Fibroblast of lung (primary cell): Measurements from ENCODE around the gene KNCN. TPM values are rescaled to one million over a fixed set of nuclear protein-coding genes. Genes with fewer than 3 reads are reported as not detected.

Source experiments
- DNase-seq, 2 donors: peaks; one replicate each; pipeline versions ENCODE4 v3.0.0 to v3.0.0-alpha.2; 2010; ENCODE audit warnings: low read depth in 2 of 2
- H2AFZ ChIP-seq: 2 replicates; pipeline ENCODE4 v1.5.1; 2012; ENCODE audit warnings: low read length, control low read depth, inconsistent platforms
- H3K27ac ChIP-seq: 2 replicates; pipeline ENCODE4 v1.5.1; 2011; ENCODE audit warnings: low read length, control low read depth; ENCODE audit not compliant: insufficient read depth
- H3K27me3 ChIP-seq: 2 replicates; pipeline ENCODE4 v1.5.1; 2011; ENCODE audit warnings: mild to moderate bottlenecking, low read length; ENCODE audit not compliant: control insufficient read depth, insufficient read depth
- H3K36me3 ChIP-seq: 2 replicates; pipeline ENCODE4 v1.5.1; 2011; ENCODE audit warnings: low read length; ENCODE audit not compliant: control insufficient read depth, insufficient read depth
- H3K4me1 ChIP-seq: 2 replicates; pipeline ENCODE4 v1.5.1; 2011; ENCODE audit warnings: low read length; ENCODE audit not compliant: control insufficient read depth, insufficient read depth; ENCODE audit errors: extremely low read depth
- H3K4me2 ChIP-seq: 2 replicates; pipeline ENCODE4 v1.5.1; 2011; ENCODE audit warnings: low read length, control low read depth; ENCODE audit not compliant: insufficient read depth; ENCODE audit errors: extremely low read depth
- H3K4me3 ChIP-seq, 4 experiments: fragments of 200-600 bp in 1 of 4; sonication (generic) in 1 of 4; replicated peaks in 1 of 4; 2 replicates each; pipeline ENCODE4 v1.5.1; 2011 to 2016; ENCODE audit warnings: low read length in 4 of 4, low read depth in 3 of 4, mild to moderate bottlenecking in 3 of 4, control low read depth in 2 of 4, inconsistent platforms in 1 of 4, mixed read lengths in 1 of 4; ENCODE audit not compliant: insufficient read depth in 1 of 4; ENCODE audit errors: control extremely low read depth in 1 of 4
- H3K79me2 ChIP-seq: 2 replicates; pipeline ENCODE4 v1.5.1; 2012; ENCODE audit warnings: mild to moderate bottlenecking, low read length, inconsistent platforms; ENCODE audit not compliant: control insufficient read depth, insufficient read depth
- H3K9ac ChIP-seq: 2 replicates; pipeline ENCODE4 v1.5.1; 2011; ENCODE audit warnings: mild to moderate bottlenecking, low read length, control low read depth; ENCODE audit not compliant: insufficient read depth
- H3K9me3 ChIP-seq: 2 replicates; pipeline ENCODE4 v1.5.1; 2012; ENCODE audit warnings: low read depth, low read length; ENCODE audit not compliant: control insufficient read depth, insufficient read depth
- H4K20me1 ChIP-seq: 2 replicates; pipeline ENCODE4 v1.5.1; 2011; ENCODE audit warnings: low read length; ENCODE audit not compliant: control insufficient read depth, insufficient read depth; ENCODE audit errors: extremely low read depth
- EZH2 ChIP-seq: IDR thresholded peaks from 2 replicates; pipeline ENCODE4 v1.5.1; 2012; ENCODE audit warnings: low read length, control low read depth, mild to moderate bottlenecking; ENCODE audit errors: missing control alignments
- polyA plus RNA-seq, 2 donors: library from polyadenylated mRNA; depleted of rRNA in 1 of 2; stranded (reverse) in 1 of 2; unstranded in 1 of 2; fragments of >200 nt; gene quantifications; 2 replicates each; pipeline ENCODE4 v1.2.1, GENCODE V29; 2011 to 2012; ENCODE audit warnings: missing spikeins in 1 of 2
- total RNA-seq: library from RNA; depleted of rRNA; stranded (reverse); fragments of >200 nt; gene quantifications from 2 replicates; pipeline ENCODE4 v1.2.1, GENCODE V29; 2014
- TF ChIP-seq, protein P1 (sequence below), 2 donors: IDR thresholded peaks in 1 of 2; conservative IDR thresholded peaks in 1 of 2; 1 replicate in 1 of 2; 2 replicates in 1 of 2; pipeline ENCODE4 v1.5.1; 2011 to 2012; ENCODE audit warnings: low read length in 2 of 2, control low read depth in 1 of 2, inconsistent platforms in 1 of 2, low read depth in 1 of 2, mild to moderate bottlenecking in 1 of 2

Gene KNCN
- total and polyA plus RNA-seq, 2 donors (not counting 1 experiment from before 2014, with no cell fraction given), result not detected

DNA sequence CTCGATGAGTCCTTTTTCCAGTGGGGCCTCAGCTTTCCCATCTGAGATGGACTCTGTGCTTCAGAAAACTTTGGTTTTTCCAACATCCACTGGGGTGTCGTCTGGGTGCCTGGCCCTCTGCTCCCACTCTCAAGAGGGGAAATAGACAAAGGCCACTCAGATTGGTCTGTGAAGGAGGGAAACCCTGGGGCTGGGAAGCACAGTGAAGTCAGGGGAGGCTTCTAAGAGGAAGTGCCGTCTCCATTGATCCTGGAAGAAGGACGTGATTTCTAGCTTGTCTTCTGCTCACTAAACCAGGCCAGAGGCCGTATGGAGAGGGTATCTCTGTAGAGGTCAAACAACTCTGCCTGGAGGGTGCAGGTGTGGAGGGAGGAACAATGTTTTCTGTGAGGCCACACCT is 5.2 kb downstream of the KNCN start:
- Histone ChIP-seq H3K27me3 (peaks cover 43% of the 10 kb centered on the region), H3K27ac (no peak overlapping the region), H3K4me1 (no peaks in the 10 kb centered on the region), H3K9me3 (no peaks in the 10 kb centered on the region), H3K4me3 (no peak overlapping the region), H3K79me2 (no peaks in the 10 kb centered on the region), H3K4me2 (no peak overlapping the region), H2AFZ (no peak overlapping the region), H4K20me1 (no peaks in the 10 kb centered on the region), H3K9ac (no peak overlapping the region), H3K36me3 (no peaks in the 10 kb centered on the region)
- DNase-seq, result no peak
- no peak for TF ChIP-seq EZH2
- TF ChIP-seq, protein P1, sequence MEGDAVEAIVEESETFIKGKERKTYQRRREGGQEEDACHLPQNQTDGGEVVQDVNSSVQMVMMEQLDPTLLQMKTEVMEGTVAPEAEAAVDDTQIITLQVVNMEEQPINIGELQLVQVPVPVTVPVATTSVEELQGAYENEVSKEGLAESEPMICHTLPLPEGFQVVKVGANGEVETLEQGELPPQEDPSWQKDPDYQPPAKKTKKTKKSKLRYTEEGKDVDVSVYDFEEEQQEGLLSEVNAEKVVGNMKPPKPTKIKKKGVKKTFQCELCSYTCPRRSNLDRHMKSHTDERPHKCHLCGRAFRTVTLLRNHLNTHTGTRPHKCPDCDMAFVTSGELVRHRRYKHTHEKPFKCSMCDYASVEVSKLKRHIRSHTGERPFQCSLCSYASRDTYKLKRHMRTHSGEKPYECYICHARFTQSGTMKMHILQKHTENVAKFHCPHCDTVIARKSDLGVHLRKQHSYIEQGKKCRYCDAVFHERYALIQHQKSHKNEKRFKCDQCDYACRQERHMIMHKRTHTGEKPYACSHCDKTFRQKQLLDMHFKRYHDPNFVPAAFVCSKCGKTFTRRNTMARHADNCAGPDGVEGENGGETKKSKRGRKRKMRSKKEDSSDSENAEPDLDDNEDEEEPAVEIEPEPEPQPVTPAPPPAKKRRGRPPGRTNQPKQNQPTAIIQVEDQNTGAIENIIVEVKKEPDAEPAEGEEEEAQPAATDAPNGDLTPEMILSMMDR (conservative IDR thresholded peaks at IDR 0.05 in 1 of 2, IDR thresholded peaks at IDR 0.05 in 1 of 2; ENCODE audit: low read depth in 1 of 2, low read length in 2 of 2), result no peak

DNA sequence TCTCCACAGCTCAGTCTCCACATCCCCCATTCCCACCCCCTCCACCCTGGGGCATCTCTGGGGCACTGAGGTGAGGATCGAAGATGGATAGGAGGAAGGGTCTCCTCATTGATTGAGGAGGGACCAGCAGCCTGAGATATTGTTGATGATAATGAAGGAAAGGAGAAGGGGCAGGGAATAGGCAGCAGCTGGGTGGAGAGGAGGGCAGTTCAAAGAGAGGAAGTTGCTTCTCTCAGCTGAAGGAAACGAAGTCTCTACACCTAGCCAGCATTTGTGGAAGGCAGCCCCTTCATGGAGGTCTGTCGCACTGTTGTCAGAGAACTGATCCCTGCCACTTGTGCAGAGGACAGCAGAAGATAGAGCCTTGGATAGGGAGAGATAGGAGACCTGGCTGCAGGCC is 5.7 kb downstream of the KNCN start:
- Histone ChIP-seq H3K4me2 (no peak overlapping the region), H3K79me2 (no peaks in the 10 kb centered on the region), H2AFZ (no peak overlapping the region), H3K27me3 (peaks cover 43% of the 10 kb centered on the region), H3K9ac (no peak overlapping the region), H3K4me1 (no peaks in the 10 kb centered on the region), H4K20me1 (no peaks in the 10 kb centered on the region), H3K36me3 (no peaks in the 10 kb centered on the region), H3K27ac (no peak overlapping the region), H3K4me3 (no peak overlapping the region), H3K9me3 (no peaks in the 10 kb centered on the region)
- no peak for DNase-seq
- TF ChIP-seq, protein P1 (conservative IDR thresholded peaks at IDR 0.05 in 1 of 2, IDR thresholded peaks at IDR 0.05 in 1 of 2; ENCODE audit: low read depth in 1 of 2, low read length in 2 of 2), result no peak
- no peak for TF ChIP-seq EZH2

DNA sequence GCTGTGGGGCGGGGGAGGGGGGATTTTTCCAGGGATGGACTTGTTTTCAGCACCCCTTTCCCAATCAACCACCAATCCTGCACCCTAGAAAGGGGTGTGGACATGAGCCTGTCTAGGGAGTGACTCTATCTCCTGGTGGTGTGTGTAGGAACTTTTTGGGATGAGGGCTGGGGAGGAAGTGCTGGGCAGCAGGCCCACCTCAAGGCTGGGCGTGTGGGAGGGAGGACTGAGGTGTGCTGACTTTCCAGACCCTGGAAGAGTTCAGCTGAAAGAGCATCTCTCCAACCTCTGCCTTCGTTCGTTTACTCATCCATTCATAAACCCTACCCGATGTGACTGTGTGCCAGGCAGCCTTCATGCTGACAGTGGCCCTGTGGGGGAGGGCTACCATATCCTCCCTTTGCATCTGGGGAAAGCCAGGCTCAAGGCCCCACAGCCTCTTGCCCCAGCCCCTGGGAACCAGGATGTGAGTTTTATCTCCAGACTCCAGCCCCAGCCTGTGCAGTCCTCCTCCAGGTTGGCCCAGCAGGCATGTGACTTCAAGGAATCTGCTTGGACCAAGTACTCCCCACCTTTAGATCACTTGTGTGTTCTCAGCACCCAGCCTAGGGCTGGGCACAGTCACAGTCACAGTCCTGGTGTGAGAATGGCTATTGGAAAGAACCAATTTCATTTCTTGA is 6.7 kb downstream of the KNCN start:
- DNase-seq, result no peak
- TF ChIP-seq, protein P1 (conservative IDR thresholded peaks at IDR 0.05 in 1 of 2, IDR thresholded peaks at IDR 0.05 in 1 of 2; ENCODE audit: low read depth in 1 of 2, low read length in 2 of 2), result no peak
- no peak for TF ChIP-seq EZH2
- Histone ChIP-seq H3K4me2 (no peak overlapping the region), H3K4me3 (no peak overlapping the region), H3K27me3 (peaks cover 43% of the 10 kb centered on the region), H4K20me1 (no peaks in the 10 kb centered on the region), H3K79me2 (no peaks in the 10 kb centered on the region), H3K36me3 (no peaks in the 10 kb centered on the region), H2AFZ (no peak overlapping the region), H3K4me1 (no peaks in the 10 kb centered on the region), H3K9ac (no peak overlapping the region), H3K27ac (no peak overlapping the region), H3K9me3 (no peaks in the 10 kb centered on the region)
